ENCODE data around the gene ZDHHC8.

GRCh38 chr22:20183823-20184222, 52.2 kb downstream of the ZDHHC8 start:
- TF ChIP-seq, protein P1, sequence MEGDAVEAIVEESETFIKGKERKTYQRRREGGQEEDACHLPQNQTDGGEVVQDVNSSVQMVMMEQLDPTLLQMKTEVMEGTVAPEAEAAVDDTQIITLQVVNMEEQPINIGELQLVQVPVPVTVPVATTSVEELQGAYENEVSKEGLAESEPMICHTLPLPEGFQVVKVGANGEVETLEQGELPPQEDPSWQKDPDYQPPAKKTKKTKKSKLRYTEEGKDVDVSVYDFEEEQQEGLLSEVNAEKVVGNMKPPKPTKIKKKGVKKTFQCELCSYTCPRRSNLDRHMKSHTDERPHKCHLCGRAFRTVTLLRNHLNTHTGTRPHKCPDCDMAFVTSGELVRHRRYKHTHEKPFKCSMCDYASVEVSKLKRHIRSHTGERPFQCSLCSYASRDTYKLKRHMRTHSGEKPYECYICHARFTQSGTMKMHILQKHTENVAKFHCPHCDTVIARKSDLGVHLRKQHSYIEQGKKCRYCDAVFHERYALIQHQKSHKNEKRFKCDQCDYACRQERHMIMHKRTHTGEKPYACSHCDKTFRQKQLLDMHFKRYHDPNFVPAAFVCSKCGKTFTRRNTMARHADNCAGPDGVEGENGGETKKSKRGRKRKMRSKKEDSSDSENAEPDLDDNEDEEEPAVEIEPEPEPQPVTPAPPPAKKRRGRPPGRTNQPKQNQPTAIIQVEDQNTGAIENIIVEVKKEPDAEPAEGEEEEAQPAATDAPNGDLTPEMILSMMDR (IDR thresholded peaks at IDR 0.05), result no peak
- TF ChIP-seq POLR2A (IDR thresholded peaks at IDR 0.05), result no peak
